Thyroid gland (tissue), 4 donors: Measurements from ENCODE around the gene ZNF627. TPM values are rescaled to one million over a fixed set of nuclear protein-coding genes. Genes with fewer than 3 reads are reported as not detected.
"Not testable (repeated sequence)": the region's sequence is repeated elsewhere in the genome, so short reads cannot be mapped to it uniquely, and the experiment has no call there.

Experiments used
- DNase-seq, 2 donors: peaks; one replicate each; pipeline ENCODE4 v3.0.0-alpha.2; 2019
- H3K27ac ChIP-seq, 3 donors: fragments of 200-600 bp; sonication (generic); 1 replicate in 2 of 3; 2 replicates in 1 of 3; pipeline ENCODE4 v1.5.1; 2016 to 2019; ENCODE audit warnings: mild to moderate bottlenecking in 1 of 3, moderate library complexity in 1 of 3
- H3K27me3 ChIP-seq: fragments of 200-600 bp; sonication (generic); one replicate; pipeline ENCODE4 v1.5.1; 2019
- H3K36me3 ChIP-seq, 2 donors: fragments of 200-600 bp; sonication (generic); one replicate each; pipeline ENCODE4 v1.5.1; 2016 to 2019
- H3K4me1 ChIP-seq, 2 donors: fragments of 200-600 bp; sonication (generic); one replicate each; pipeline ENCODE4 v1.5.1; 2017 to 2019
- H3K4me3 ChIP-seq, 3 donors: fragments of 200-600 bp; sonication (generic); replicated peaks in 1 of 3; 1 replicate in 2 of 3; 2 replicates in 1 of 3; pipeline ENCODE4 v1.5.1; 2016; ENCODE audit warnings: mild to moderate bottlenecking in 1 of 3
- H3K9me3 ChIP-seq: fragments of 200-600 bp; sonication (generic); one replicate; pipeline ENCODE4 v1.5.1; 2017
- POLR2A ChIP-seq, 2 donors: fragments of 450-650 bp; IDR thresholded peaks; one replicate each; pipeline ENCODE4 v1.6.1; 2017; ENCODE audit warnings: antibody characterized with exemption in 2 of 2, mild to moderate bottlenecking in 2 of 2, moderate library complexity in 1 of 2
- WGBS, 2 donors: methylation state at CpG; one replicate each; pipeline ENCODE4 v1.1.5; 2017; 5-methylcytosine and 5-hydroxymethylcytosine counted together
- intact Hi-C: fragments of 100-400 bp; cut with DNase I; formaldehyde crosslinking; loops from one replicate; pipeline ENCODE4 v1.15.1; 2023
- total RNA-seq, 4 donors: library from RNA; depleted of rRNA; stranded (reverse); fragments of >200 nt; gene quantifications; one replicate each; pipeline ENCODE4 v1.2.3, GENCODE V29; 2016
- TF ChIP-seq, protein P1 (sequence below), 6 experiments: fragments of 200-600 bp in 3 of 6; fragments of 450-650 bp in 3 of 6; sonication (generic) in 3 of 6; IDR thresholded peaks; one replicate each; pipeline ENCODE4 v1.5.1; 2016 to 2019; ENCODE audit warnings: antibody characterized with exemption in 6 of 6, mild to moderate bottlenecking in 2 of 6, inconsistent platforms in 1 of 6, moderate library complexity in 1 of 6

ZNF627 gene
- total RNA-seq, 4 donors from 2014 or later: 14.5 to 24.3 (median 21.7) TPM

DNA sequence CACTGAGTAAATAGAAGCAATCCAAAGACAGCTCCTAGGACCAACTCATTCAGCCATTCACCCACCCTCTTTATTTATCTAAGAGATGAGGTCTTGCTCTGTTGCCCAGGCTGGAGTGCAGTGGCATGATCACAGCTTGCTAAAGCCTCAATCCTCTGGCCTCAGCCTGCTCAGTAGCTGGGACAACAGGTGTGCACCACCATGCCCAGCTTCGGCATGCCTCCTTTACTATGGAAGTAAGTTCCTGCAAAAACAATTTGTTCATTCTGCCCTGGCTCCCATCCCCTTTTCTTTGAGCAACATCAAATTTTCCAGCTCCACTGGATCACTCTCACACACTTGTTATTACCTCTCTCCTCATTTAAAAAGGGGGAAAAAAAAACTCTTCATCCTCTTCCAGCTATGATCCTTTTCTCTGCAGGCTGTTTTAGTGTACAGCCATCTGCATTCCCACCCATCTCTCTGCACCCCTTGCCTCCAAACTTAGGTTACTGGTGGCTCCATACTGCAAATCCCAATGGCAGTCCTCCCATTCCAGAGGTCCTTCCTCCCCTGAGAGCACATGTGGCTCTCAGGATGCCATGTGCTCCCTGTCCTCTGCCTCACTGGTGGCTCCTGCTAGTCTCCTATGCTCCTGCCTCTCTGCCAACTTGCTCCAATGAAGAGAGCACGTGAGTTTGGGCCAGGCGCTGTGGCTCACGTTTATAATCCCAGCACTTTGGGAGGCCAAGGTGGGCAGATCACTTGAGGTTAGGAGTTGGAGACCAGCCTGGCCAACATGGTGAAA, 40.5 kb upstream of the ZNF627 start:
- TF ChIP-seq POLR2A (IDR thresholded peaks at IDR 0.05): no peak
- intact Hi-C loops: no loop called here
- Histone ChIP-seq H3K9me3 (no peaks in the 10 kb centered on the region), H3K4me3 (no peak overlapping the region), H3K27me3 (no peaks in the 10 kb centered on the region), H3K36me3 (peaks cover 15 to 17% of the 10 kb centered on the region in 2 donors), H3K27ac (no peak overlapping the region), H3K4me1 (peaks cover 14 to 15% of the 10 kb centered on the region in 2 donors)
- DNase-seq: no peak
- WGBS, 2 donors: 81 to 88% methylated on average over 4 of the region's 4 CpGs

DNA sequence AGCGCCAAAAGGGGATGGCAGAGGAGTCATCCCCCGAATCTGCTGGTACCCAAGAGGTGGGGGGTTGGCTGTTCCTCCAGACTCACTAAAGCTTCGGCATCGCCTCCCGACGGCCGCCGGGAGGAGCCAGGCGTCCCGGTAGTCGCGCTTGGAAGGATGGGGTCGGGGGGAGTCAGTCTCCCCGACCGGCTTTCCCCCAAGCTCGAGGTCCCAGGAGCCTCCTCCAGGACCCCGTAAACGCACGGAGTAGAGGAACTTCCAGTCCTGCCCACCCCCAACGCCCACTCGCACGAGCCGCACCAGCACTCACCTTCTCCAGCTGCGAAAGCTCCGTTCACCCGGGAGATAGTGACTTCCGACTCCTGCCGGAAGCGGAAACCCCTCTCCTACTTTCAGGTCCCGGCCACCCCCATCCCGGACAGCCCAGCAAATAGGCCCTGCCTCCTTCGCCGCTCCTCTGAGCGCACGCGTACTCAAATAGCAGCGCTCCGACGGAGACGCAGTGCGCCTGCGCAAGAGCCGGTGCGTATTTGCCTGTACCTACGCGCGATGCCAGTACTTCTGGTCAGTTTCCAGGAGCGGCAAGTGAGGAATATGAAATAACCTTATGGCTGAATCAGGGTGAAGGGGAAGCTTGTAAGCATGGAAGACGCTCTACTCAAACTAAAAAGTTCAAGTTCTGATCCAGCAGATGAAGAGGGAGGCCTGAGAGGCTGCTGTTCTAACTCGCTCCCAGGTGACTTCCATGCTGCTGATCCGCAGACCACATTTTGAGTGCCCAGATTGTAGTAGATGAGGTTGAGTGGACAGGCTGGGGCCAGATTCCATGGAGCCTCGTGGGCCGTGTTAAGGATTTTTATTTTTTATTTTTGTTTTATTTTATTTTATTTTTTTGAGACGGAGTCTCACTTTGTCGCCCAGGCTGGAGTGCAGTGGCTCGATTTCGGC, 38.1 kb upstream of the ZNF627 start, which contains the start of gene ELOF1:
TSS of gene ELOF1 (minus strand) at position 350 of the 948 bp plus-strand sequence. CDS start 4,883 bp downstream, outside the sequence.
- WGBS, 2 donors: 5 to 9% methylated on average over 20 to 39 of the region's 57 CpGs
- Histone ChIP-seq H3K36me3 (peaks cover 0 to under 1% of the 10 kb centered on the region in 2 donors), H3K4me3 (peak within 1 kb of the TSS; percentile 63 to 93 (median 63)), H3K9me3 (no peaks in the 10 kb centered on the region), H3K27me3 (no peaks in the 10 kb centered on the region), H3K4me1 (peaks cover 14 to 15% of the 10 kb centered on the region in 2 donors), H3K27ac (peak within 1 kb of the TSS; percentile 33 to 78 (median 39))
- peak in 1 of 2 donors; percentile 88 for TF ChIP-seq POLR2A (IDR thresholded peaks at IDR 0.05)
- TF ChIP-seq, protein P1, sequence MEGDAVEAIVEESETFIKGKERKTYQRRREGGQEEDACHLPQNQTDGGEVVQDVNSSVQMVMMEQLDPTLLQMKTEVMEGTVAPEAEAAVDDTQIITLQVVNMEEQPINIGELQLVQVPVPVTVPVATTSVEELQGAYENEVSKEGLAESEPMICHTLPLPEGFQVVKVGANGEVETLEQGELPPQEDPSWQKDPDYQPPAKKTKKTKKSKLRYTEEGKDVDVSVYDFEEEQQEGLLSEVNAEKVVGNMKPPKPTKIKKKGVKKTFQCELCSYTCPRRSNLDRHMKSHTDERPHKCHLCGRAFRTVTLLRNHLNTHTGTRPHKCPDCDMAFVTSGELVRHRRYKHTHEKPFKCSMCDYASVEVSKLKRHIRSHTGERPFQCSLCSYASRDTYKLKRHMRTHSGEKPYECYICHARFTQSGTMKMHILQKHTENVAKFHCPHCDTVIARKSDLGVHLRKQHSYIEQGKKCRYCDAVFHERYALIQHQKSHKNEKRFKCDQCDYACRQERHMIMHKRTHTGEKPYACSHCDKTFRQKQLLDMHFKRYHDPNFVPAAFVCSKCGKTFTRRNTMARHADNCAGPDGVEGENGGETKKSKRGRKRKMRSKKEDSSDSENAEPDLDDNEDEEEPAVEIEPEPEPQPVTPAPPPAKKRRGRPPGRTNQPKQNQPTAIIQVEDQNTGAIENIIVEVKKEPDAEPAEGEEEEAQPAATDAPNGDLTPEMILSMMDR (IDR thresholded peaks at IDR 0.05): peak in 3 of 6 experiments; percentile 10 to 34 (median 15)
- DNase-seq: peak; percentile 99
- intact Hi-C loops: no loop called here

DNA sequence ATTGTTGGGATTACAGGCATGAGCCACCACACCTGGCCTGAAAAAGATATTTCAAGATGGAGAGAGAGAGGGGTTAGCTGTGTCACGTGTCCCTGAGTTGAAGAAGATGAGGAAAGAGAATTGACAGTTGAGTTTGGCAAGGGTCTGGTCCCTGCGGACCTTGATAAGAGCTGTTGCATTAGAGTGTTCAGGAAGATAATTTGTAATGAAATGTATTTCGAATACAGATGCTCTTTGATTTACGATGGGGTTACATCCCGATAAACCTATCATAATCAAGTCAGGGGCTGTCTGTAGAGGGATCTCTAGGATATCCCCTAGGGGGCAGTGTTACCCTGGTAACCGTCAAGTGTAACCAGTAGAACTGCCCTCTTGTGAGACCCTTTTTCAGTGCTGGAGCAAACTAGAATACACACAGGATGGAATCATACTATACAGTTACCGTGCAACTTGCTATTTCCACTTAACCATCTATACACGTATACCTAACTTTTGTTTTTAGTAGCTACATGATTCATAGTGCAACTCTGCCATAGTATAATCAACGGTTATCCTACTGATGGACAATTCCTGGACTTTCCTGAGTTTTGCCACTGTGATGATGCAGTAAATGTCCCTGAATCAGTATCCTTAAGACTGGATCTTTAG, 36.8 kb upstream of the ZNF627 start:
- intact Hi-C loops: no loop called here
- no peaks in the 10 kb centered on the region for H3K36me3 ChIP-seq
- 14 to 19% methylated on average over 9 of the region's 9 CpGs for WGBS, 2 donors
- no peaks in the 10 kb centered on the region for H3K9me3 ChIP-seq
- no peak overlapping the region for H3K4me3 ChIP-seq
- peak; percentile 21 to 27 for DNase-seq
- H3K4me1 ChIP-seq: peaks cover 14 to 15% of the 10 kb centered on the region in 2 donors
- H3K27ac ChIP-seq: no peak overlapping the region
- TF ChIP-seq POLR2A (IDR thresholded peaks at IDR 0.05): no peak
- TF ChIP-seq, protein P1 (IDR thresholded peaks at IDR 0.05): peak in 5 of 6 experiments; percentile 15 to 46 (median 39)
- no peaks in the 10 kb centered on the region for H3K27me3 ChIP-seq

DNA sequence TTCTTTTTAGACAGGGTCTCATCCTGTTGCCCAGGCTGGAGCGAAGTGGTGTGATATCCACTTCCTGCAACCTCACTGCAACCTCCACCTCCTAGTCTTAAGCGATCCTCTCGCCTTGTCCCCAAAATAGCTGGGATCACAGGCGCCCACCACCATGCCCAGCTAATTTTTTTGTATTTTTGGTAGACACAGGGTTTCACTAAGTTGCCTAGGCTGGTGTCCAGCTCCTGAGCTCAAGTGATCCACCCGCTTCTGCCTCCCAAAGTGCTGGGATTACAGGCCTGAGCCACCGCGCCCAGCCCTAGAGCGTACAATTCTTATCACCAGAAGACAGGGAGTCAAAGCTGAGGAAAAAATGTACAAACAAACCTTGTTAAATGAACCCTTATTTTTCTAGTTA, 33.8 kb upstream of the ZNF627 start:
- Histone ChIP-seq H3K4me1 (peaks cover 1 to 7% of the 10 kb centered on the region in 2 donors), H3K27ac (no peak overlapping the region), H3K36me3 (no peaks in the 10 kb centered on the region), H3K27me3 (no peaks in the 10 kb centered on the region), H3K9me3 (no peaks in the 10 kb centered on the region), H3K4me3 (no peak overlapping the region)
- no peak for DNase-seq
- TF ChIP-seq POLR2A (IDR thresholded peaks at IDR 0.05): no peak
- TF ChIP-seq, protein P1 (IDR thresholded peaks at IDR 0.05): no peak
- 90 to 93% methylated on average over 8 of the region's 8 CpGs for WGBS, 2 donors
- intact Hi-C loops: no loop called here

DNA sequence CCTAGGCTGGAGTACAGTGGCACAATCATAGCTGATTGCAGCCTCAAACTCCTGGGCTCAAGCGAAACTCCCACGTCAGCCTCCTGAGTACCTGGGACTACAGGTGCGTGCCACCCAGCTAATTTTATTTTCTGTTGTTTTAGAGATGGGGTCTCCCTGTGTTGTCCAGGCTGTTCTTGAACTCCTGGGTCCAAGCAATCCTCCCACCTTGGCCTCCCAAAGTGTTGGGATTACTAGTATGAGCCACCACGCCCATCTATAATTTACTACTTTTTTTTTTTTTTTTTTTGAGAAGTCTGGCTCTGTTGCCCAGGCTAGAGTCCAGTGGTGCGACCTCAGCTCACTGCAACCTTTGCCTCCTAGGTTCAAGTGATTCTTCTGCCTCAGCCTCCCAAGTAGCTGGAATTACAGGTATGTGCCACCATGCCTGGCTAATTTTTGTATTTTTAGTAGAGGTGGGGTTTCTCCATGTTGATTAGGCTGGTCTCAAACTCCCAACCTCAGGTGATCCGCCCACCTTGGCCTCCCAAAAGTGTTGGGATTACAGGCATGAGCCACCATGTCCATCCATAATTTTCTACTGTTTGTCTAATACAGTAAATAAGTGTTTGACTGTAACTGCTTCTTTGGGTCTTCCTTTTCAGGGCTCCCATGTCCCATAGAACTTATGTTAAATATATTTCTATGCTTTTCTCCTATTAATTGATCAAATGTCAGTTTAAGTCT, 33.0 kb upstream of the ZNF627 start:
- H3K9me3 ChIP-seq, DNase-seq, H3K27ac ChIP-seq, H3K4me1 ChIP-seq, intact Hi-C loops, H3K36me3 ChIP-seq, H3K27me3 ChIP-seq, H3K4me3 ChIP-seq: not testable (repeated sequence)
- WGBS, 2 donors: 95 to 99% methylated on average over 6 of the region's 6 CpGs

DNA sequence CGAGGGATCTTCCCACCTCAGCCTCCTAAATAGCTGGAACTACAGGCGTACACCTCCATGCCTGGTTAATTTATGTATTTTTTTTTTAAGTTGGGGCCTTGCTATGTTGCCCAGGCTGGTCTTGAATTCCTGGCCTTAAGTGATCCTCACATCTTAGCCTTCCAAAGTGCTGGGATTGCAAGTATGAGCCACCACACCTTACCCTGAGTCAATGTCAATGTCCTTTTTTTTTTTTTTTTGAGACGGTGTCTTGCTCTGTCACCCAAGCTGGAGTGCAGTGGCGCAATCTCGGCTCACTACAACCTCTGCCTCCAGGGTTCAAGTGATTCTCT, 31.7 kb upstream of the ZNF627 start:
- H3K9me3 ChIP-seq, H3K4me1 ChIP-seq, H3K27ac ChIP-seq, intact Hi-C loops, DNase-seq, H3K27me3 ChIP-seq, H3K36me3 ChIP-seq, H3K4me3 ChIP-seq: not testable (repeated sequence)
- 94 to 96% methylated on average over 5 of the region's 5 CpGs for WGBS, 2 donors
